ENCODE results near the gene P2RX4.

- TF ChIP-seq, protein P1, sequence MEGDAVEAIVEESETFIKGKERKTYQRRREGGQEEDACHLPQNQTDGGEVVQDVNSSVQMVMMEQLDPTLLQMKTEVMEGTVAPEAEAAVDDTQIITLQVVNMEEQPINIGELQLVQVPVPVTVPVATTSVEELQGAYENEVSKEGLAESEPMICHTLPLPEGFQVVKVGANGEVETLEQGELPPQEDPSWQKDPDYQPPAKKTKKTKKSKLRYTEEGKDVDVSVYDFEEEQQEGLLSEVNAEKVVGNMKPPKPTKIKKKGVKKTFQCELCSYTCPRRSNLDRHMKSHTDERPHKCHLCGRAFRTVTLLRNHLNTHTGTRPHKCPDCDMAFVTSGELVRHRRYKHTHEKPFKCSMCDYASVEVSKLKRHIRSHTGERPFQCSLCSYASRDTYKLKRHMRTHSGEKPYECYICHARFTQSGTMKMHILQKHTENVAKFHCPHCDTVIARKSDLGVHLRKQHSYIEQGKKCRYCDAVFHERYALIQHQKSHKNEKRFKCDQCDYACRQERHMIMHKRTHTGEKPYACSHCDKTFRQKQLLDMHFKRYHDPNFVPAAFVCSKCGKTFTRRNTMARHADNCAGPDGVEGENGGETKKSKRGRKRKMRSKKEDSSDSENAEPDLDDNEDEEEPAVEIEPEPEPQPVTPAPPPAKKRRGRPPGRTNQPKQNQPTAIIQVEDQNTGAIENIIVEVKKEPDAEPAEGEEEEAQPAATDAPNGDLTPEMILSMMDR (IDR thresholded peaks at IDR 0.05) = no peak
- TF ChIP-seq POLR2A (IDR thresholded peaks at IDR 0.05) = no peak
- no peak for TF ChIP-seq POLR2AphosphoS5 (IDR thresholded peaks at IDR 0.05)
Measured at GRCh38 chr12:121232163-121232562, 22.2 kb downstream of the P2RX4 start.
